Measurements from ENCODE around the gene PNRC1. TPM values are rescaled to one million over a fixed set of nuclear protein-coding genes. Genes with fewer than 3 reads are reported as not detected.

Gene PNRC1
- total RNA-seq: 50.0 and 50.7 TPM in 2 replicates

DNA sequence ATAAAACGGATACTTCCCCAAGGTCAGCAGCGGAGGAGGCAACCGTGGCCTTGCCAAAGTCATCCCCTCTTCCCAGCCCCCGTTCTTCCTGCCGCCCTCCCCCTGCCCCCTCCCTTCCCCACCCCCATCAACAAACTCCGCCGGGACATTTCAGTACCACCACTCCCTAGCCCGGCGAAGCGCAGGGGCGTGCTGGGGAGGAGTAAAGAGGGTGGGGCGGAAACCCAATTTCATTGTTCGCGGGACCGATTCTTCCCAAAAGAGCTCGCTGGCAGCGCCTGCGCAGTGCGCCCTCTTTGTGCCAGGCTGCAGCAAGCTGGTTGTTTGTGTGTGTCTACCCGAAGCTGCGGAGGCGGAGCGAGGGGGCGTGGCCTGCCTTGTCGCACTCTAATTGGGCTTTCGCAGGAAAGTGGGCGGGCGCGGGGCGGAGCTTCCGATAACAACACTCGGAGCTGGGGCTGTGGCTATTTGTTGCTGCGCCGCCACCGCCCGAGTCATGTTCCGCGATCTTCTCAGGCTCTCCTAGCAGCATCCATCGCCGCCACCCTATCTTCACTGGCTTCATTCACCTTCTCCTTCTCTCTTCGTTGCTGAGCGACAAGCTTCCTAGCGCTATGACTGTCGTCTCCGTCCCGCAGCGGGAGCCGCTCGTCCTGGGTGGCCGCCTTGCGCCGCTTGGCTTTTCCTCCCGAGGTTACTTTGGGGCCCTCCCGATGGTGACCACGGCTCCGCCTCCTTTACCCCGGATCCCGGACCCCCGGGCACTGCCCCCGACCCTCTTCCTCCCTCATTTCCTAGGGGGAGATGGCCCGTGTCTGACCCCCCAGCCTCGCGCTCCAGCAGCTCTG, at the start of gene PNRC1:
Gene PNRC1, plus strand, starts transcription at position 471 of the 848 bp plus-strand sequence. Its CDS starts 144 bp downstream, at position 615.

DNA sequence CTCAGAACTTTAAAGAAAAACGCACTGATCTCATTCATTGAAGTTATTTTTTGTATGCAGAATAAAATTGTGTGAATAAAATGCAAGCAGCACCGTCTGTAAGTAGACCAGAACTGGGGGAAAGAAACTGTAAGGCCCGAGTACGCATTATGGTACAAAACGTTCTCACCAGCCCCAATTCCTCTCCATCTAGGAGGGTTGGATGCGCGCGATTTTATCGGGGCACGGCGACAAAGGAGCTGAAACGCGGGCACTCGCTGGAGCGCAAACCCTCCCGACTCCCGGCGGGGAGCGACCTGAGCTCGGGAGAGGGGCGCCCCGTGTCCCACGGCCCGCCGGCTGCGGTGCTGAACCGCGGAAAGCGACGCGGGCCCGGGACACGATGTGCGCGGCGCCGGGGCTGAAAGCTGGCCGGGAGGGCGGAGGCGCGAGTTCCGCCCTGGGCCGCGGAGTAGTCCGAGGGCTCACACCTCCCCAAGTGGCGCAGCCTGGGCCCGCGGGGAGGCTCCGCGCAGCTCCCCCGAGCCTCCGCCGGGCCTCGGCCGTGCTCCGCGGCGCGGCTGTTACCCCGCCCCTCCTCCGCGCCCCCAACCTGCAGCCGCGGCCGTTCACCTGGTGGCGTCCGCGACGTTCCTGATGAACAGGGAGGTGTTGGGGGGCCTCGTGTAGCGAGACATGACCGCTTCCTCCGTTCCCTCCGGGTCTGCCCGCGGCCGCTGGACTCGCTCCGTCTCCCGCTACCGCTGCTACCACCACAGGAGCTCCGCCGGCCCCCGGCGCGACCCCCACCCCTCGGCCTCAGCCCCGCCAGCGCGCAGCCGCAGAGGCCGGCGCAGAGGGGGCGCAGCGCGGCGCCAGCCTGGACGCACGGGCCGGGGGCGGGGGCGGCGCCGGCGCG, 36.9 kb downstream of the PNRC1 start, which contains the start of gene SRSF12:
Gene SRSF12, minus strand, starts transcription at position 861 of the 898 bp plus-strand sequence. Its CDS starts 184 bp downstream, at position 677.

Other genes with a start within 250 kb of the PNRC1 start
- 14.6 and 17.6 TPM in 2 replicates for gene RNGTT, start 117.1 kb upstream of the PNRC1 start, total RNA-seq
- 0.19 and 0.21 TPM in 2 replicates for gene SRSF12, start 37.3 kb downstream of the PNRC1 start, total RNA-seq
- gene PM20D2, start 65.3 kb downstream of the PNRC1 start, total RNA-seq: 12.2 and 12.8 TPM in 2 replicates
- gene GABRR1, start 136.6 kb downstream of the PNRC1 start, total RNA-seq: not detected in 2 replicates
- gene GABRR2, start 234.5 kb downstream of the PNRC1 start, total RNA-seq: not detected in 2 replicates

Measured in airway epithelial cell (primary cell).